ENCODE data around the gene CCIN. TPM values are rescaled to one million over a fixed set of nuclear protein-coding genes. Genes with fewer than 3 reads are reported as not detected.

Gene CCIN
- total RNA-seq, result 1 to 10 TPM in 1 of 4 donors, under 1 TPM in 2, not detected in 1; 0.65 to 2.5 (median 0.95) TPM

GRCh38 chr9:36169166-36169565, at the start of gene CCIN:
Gene CCIN, plus strand, starts transcription at chr9:36169388. Its CDS starts 115 bp downstream, at chr9:36169503.
- ATAC-seq (ENCODE audit: low FRiP score), result no peak
- no peak for TF ChIP-seq CTCF (IDR thresholded peaks at IDR 0.05)
- DNase-seq (ENCODE audit: low spot score), result no peak

GRCh38 chr9:36119476-36119875, 49.7 kb upstream of the CCIN start:
- DNase-seq (ENCODE audit: low spot score) (no peak), ATAC-seq (ENCODE audit: low FRiP score) (no peak)
- TF ChIP-seq CTCF (IDR thresholded peaks at IDR 0.05), result no peak

- DNase-seq (ENCODE audit: low spot score) (no peak), ATAC-seq (ENCODE audit: low FRiP score) (no peak)
- no peak for TF ChIP-seq CTCF (IDR thresholded peaks at IDR 0.05)
These were observed 48.5 kb upstream of the CCIN start for GRCh38 chr9:36120705-36121104.

GRCh38 chr9:36121971-36122370, 47.2 kb upstream of the CCIN start:
- no peak for ATAC-seq (ENCODE audit: low FRiP score)
- no peak for TF ChIP-seq CTCF (IDR thresholded peaks at IDR 0.05)
- DNase-seq (ENCODE audit: low spot score), result no peak

- no peak for TF ChIP-seq CTCF (IDR thresholded peaks at IDR 0.05)
These were observed 45.7 kb upstream of the CCIN start for GRCh38 chr9:36123515-36123914.

GRCh38 chr9:36125062-36125855, 43.9 kb upstream of the CCIN start:
- ATAC-seq (ENCODE audit: low FRiP score), result no peak
- no peak for TF ChIP-seq CTCF (IDR thresholded peaks at IDR 0.05)
- no peak for DNase-seq (ENCODE audit: low spot score)

More at GRCh38 chr9:36123515-36123914, 45.7 kb upstream of the CCIN start:
- no peak for DNase-seq (ENCODE audit: low spot score)
- ATAC-seq (ENCODE audit: low FRiP score), result no peak
